ENCODE measurements around the gene NSG1. TPM values are rescaled to one million over a fixed set of nuclear protein-coding genes. Genes with fewer than 3 reads are reported as not detected.
A peak's percentile ranks its signal among the peaks of the same experiment; 100 is the strongest.

Gene NSG1
- total RNA-seq, 1 donor from 2014 or later = 10.6 TPM

- peaks cover 3% of the 10 kb centered on the region for H3K4me1 ChIP-seq (ENCODE audit: insufficient read depth, low read length)
- Mint-ChIP-seq H3K27me3 (ENCODE audit: low read depth, unreplicated experiment) (peaks cover 67% of the 10 kb centered on the region), H3K36me3 (ENCODE audit: low read depth, unreplicated experiment) (peaks cover 2% of the 10 kb centered on the region), H3K4me1 (ENCODE audit: low read depth, unreplicated experiment) (no peaks in the 10 kb centered on the region), H3K4me3 (ENCODE audit: unreplicated experiment) (peak overlapping the region; percentile 82), H3K9me3 (ENCODE audit: unreplicated experiment) (peaks cover 2% of the 10 kb centered on the region), H3K27ac (ENCODE audit: unreplicated experiment) (no peak overlapping the region)
- FAIRE-seq (no peak), DNase-seq (ENCODE audit: low read depth) (no peak)
- no peaks in the 10 kb centered on the region for H3K36me3 ChIP-seq (ENCODE audit: insufficient read depth, low read length)
- no peaks in the 10 kb centered on the region for H3K79me2 ChIP-seq (ENCODE audit: insufficient read depth, low read length)
- H3K4me3 ChIP-seq (ENCODE audit: insufficient read depth, low read depth, low read length) = no peak overlapping the region
- H3K9me3 ChIP-seq (ENCODE audit: insufficient read depth, low read depth, low read length) = no peaks in the 10 kb centered on the region
- H4K20me1 ChIP-seq (ENCODE audit: insufficient read depth, low read length) = no peaks in the 10 kb centered on the region
- H3K9ac ChIP-seq (ENCODE audit: low read length) = no peak overlapping the region
- peaks cover 58% of the 10 kb centered on the region for H3K27me3 ChIP-seq (ENCODE audit: insufficient read depth, low read length)
- TF ChIP-seq EZH2 (IDR thresholded peaks at IDR 0.05; ENCODE audit: insufficient read depth, low read length) = no peak
- no peak for TF ChIP-seq CTCF (IDR thresholded peaks at IDR 0.05; ENCODE audit: insufficient read depth, low read depth, low read length)
- no peak overlapping the region for H2AFZ ChIP-seq (ENCODE audit: low read depth, low read length)
- peak overlapping the region; percentile 82 for H3K4me2 ChIP-seq (ENCODE audit: low read length)
- H3K27ac ChIP-seq (ENCODE audit: low read depth, low read length) = no peak overlapping the region
Measured at GRCh38 chr4:4385729-4386295, 1.1 kb upstream of the NSG1 start.

GRCh38 chr4:4386296-4386735 lies 586 bp upstream of the NSG1 start:
- Mint-ChIP-seq H3K27ac (ENCODE audit: unreplicated experiment) (no peak overlapping the region), H3K4me1 (ENCODE audit: low read depth, unreplicated experiment) (no peaks in the 10 kb centered on the region), H3K27me3 (ENCODE audit: low read depth, unreplicated experiment) (peaks cover 66% of the 10 kb centered on the region), H3K36me3 (ENCODE audit: low read depth, unreplicated experiment) (peaks cover 2% of the 10 kb centered on the region), H3K4me3 (ENCODE audit: unreplicated experiment) (peak overlapping the region; percentile 82), H3K9me3 (ENCODE audit: unreplicated experiment) (peaks cover 2% of the 10 kb centered on the region)
- Histone ChIP-seq H3K4me1 (ENCODE audit: insufficient read depth, low read length) (peaks cover 3% of the 10 kb centered on the region), H3K4me3 (ENCODE audit: insufficient read depth, low read depth, low read length) (peak overlapping the region; percentile 42), H3K27ac (ENCODE audit: low read depth, low read length) (no peak overlapping the region), H4K20me1 (ENCODE audit: insufficient read depth, low read length) (no peaks in the 10 kb centered on the region), H3K4me2 (ENCODE audit: low read length) (peak overlapping the region; percentile 82), H3K36me3 (ENCODE audit: insufficient read depth, low read length) (no peaks in the 10 kb centered on the region), H3K9me3 (ENCODE audit: insufficient read depth, low read depth, low read length) (no peaks in the 10 kb centered on the region), H2AFZ (ENCODE audit: low read depth, low read length) (peak overlapping the region; percentile 66), H3K79me2 (ENCODE audit: insufficient read depth, low read length) (no peaks in the 10 kb centered on the region), H3K9ac (ENCODE audit: low read length) (no peak overlapping the region), H3K27me3 (ENCODE audit: insufficient read depth, low read length) (peaks cover 53% of the 10 kb centered on the region)
- FAIRE-seq = no peak
- DNase-seq (ENCODE audit: low read depth) = no peak
- TF ChIP-seq CTCF (IDR thresholded peaks at IDR 0.05; ENCODE audit: insufficient read depth, low read depth, low read length) = no peak
- TF ChIP-seq EZH2 (IDR thresholded peaks at IDR 0.05; ENCODE audit: insufficient read depth, low read length) = peak; percentile 84

All from astrocyte (in vitro differentiated cells and primary cell).